Dendritic cell treated with granulocyte-macrophage colony-stimulating factor and Interleukin-4, amounts not matched to agents 40 ng/mL and 50 ng/mL, for 4 days (primary cell): ENCODE data around the gene ZACN.
"Not testable (repeated sequence)": the region's sequence is repeated elsewhere in the genome, so short reads cannot be mapped to it uniquely, and the experiment has no call there.

Source experiments
- H3K27ac Mint-ChIP-seq: one replicate; pipeline ENCODE4 v1.8.0; 2022; ENCODE audit warnings: mild to moderate bottlenecking, mixed read lengths
- H3K27me3 Mint-ChIP-seq: one replicate; pipeline ENCODE4 v1.8.0; 2022; ENCODE audit warnings: mild to moderate bottlenecking, mixed read lengths
- H3K36me3 Mint-ChIP-seq: one replicate; pipeline ENCODE4 v1.8.0; 2022; ENCODE audit warnings: low read depth, mixed read lengths
- H3K4me1 Mint-ChIP-seq: one replicate; pipeline ENCODE4 v1.8.0; 2022; ENCODE audit warnings: low read depth, mixed read lengths
- H3K4me3 Mint-ChIP-seq: one replicate; pipeline ENCODE4 v1.8.0; 2022; ENCODE audit warnings: mild to moderate bottlenecking, moderate library complexity, mixed read lengths
- H3K9me3 Mint-ChIP-seq: one replicate; pipeline ENCODE4 v1.8.0; 2022; ENCODE audit warnings: mixed read lengths
- intact Hi-C: fragments of 100-400 bp; cut with micrococcal nuclease; formaldehyde crosslinking; loops from one replicate; pipeline ENCODE4 v1.15.0; 2022

The ZACN gene

GRCh38 chr17:76074390-76075363, 4.3 kb upstream of the ZACN start, which contains the start of gene GALR2:
Gene GALR2, plus strand, starts transcription at chr17:76074781. Its CDS starts 103 bp downstream, at chr17:76074884.
- Mint-ChIP-seq H3K36me3 (peaks cover 17% of the 10 kb centered on the region), H3K27ac (no peak within 1 kb of the TSS), H3K4me1 (peaks cover 55% of the 10 kb centered on the region), H3K9me3 (no peaks in the 10 kb centered on the region), H3K27me3 (peaks cover 64% of the 10 kb centered on the region), H3K4me3 (peak within 1 kb of the TSS; percentile 65)
- intact Hi-C loops: no loop called here

- no peak overlapping the region for H3K27ac Mint-ChIP-seq
- H3K4me1 Mint-ChIP-seq: peaks cover 48% of the 10 kb centered on the region
Observed at GRCh38 chr17:76075364-76076145, 3.4 kb upstream of the ZACN start.

GRCh38 chr17:76076146-76076764, 2.7 kb upstream of the ZACN start:
- Mint-ChIP-seq H3K27me3 (peaks cover 79% of the 10 kb centered on the region), H3K27ac (no peak overlapping the region), H3K4me3 (no peak overlapping the region), H3K4me1 (peaks cover 43% of the 10 kb centered on the region), H3K36me3 (peaks cover 11% of the 10 kb centered on the region), H3K9me3 (no peaks in the 10 kb centered on the region)
- intact Hi-C loops: no loop called here

More at GRCh38 chr17:76075364-76076145, 3.4 kb upstream of the ZACN start:
- H3K36me3 Mint-ChIP-seq: peaks cover 11% of the 10 kb centered on the region
- intact Hi-C loops: no loop called here
- H3K27me3 Mint-ChIP-seq: peaks cover 73% of the 10 kb centered on the region
- no peaks in the 10 kb centered on the region for H3K9me3 Mint-ChIP-seq
- peak overlapping the region; percentile 65 for H3K4me3 Mint-ChIP-seq

GRCh38 chr17:76076765-76077583, 2.0 kb upstream of the ZACN start:
- peaks cover 7% of the 10 kb centered on the region for H3K36me3 Mint-ChIP-seq
- intact Hi-C loops: no loop called here
- H3K27ac Mint-ChIP-seq: no peak overlapping the region
- peaks cover 43% of the 10 kb centered on the region for H3K4me1 Mint-ChIP-seq
- no peaks in the 10 kb centered on the region for H3K9me3 Mint-ChIP-seq
- peak overlapping the region; percentile 57 for H3K4me3 Mint-ChIP-seq
- H3K27me3 Mint-ChIP-seq: peaks cover 85% of the 10 kb centered on the region

GRCh38 chr17:76077584-76078110, 1.3 kb upstream of the ZACN start:
- Mint-ChIP-seq H3K9me3 (no peaks in the 10 kb centered on the region), H3K4me3 (no peak overlapping the region), H3K4me1 (peaks cover 43% of the 10 kb centered on the region), H3K27ac (no peak overlapping the region), H3K27me3 (peaks cover 85% of the 10 kb centered on the region), H3K36me3 (peaks cover 6% of the 10 kb centered on the region)
- intact Hi-C loops: no loop called here

- H3K4me1 Mint-ChIP-seq: peaks cover 43% of the 10 kb centered on the region
- H3K4me3 Mint-ChIP-seq, H3K27ac Mint-ChIP-seq: not testable (repeated sequence)
Observed at GRCh38 chr17:76078370-76078769, 612 bp upstream of the ZACN start.

GRCh38 chr17:76079535-76079955, 563 bp downstream of the ZACN start:
- Mint-ChIP-seq H3K27ac (no peak overlapping the region), H3K4me1 (peaks cover 40% of the 10 kb centered on the region), H3K4me3 (no peak overlapping the region), H3K9me3 (no peaks in the 10 kb centered on the region), H3K27me3 (peaks cover 72% of the 10 kb centered on the region), H3K36me3 (peaks cover 24% of the 10 kb centered on the region)
- intact Hi-C loops: no loop called here

More at GRCh38 chr17:76078370-76078769, 612 bp upstream of the ZACN start:
- intact Hi-C loops, H3K9me3 Mint-ChIP-seq: not testable (repeated sequence)
- Mint-ChIP-seq H3K36me3 (peaks cover 13% of the 10 kb centered on the region), H3K27me3 (peaks cover 84% of the 10 kb centered on the region)

- intact Hi-C loops: no loop called here
- Mint-ChIP-seq H3K9me3 (no peaks in the 10 kb centered on the region), H3K27ac (no peak overlapping the region), H3K36me3 (peaks cover 30% of the 10 kb centered on the region), H3K27me3 (peaks cover 66% of the 10 kb centered on the region), H3K4me1 (peaks cover 34% of the 10 kb centered on the region), H3K4me3 (no peak overlapping the region)
Observed at GRCh38 chr17:76079956-76080767, 1.2 kb downstream of the ZACN start.

GRCh38 chr17:76080768-76081287, 1.8 kb downstream of the ZACN start:
- intact Hi-C loops: no loop called here
- no peak overlapping the region for H3K4me3 Mint-ChIP-seq
- H3K9me3 Mint-ChIP-seq: no peaks in the 10 kb centered on the region
- H3K36me3 Mint-ChIP-seq: peaks cover 37% of the 10 kb centered on the region
- no peak overlapping the region for H3K27ac Mint-ChIP-seq
- peaks cover 59% of the 10 kb centered on the region for H3K27me3 Mint-ChIP-seq
- H3K4me1 Mint-ChIP-seq: peaks cover 27% of the 10 kb centered on the region

- Mint-ChIP-seq H3K27me3 (peaks cover 52% of the 10 kb centered on the region), H3K4me1 (peaks cover 20% of the 10 kb centered on the region), H3K27ac (no peak overlapping the region), H3K36me3 (peaks cover 44% of the 10 kb centered on the region), H3K4me3 (no peak overlapping the region), H3K9me3 (no peaks in the 10 kb centered on the region)
- intact Hi-C loops: no loop called here
Observed at GRCh38 chr17:76081295-76082210, 2.6 kb downstream of the ZACN start.
